ENCODE data around the gene ADAMTS2. TPM values are rescaled to one million over a fixed set of nuclear protein-coding genes. Genes with fewer than 3 reads are reported as not detected.

ADAMTS2 gene
- total RNA-seq, 1 donor from 2014 or later: 1.2 TPM

DNA sequence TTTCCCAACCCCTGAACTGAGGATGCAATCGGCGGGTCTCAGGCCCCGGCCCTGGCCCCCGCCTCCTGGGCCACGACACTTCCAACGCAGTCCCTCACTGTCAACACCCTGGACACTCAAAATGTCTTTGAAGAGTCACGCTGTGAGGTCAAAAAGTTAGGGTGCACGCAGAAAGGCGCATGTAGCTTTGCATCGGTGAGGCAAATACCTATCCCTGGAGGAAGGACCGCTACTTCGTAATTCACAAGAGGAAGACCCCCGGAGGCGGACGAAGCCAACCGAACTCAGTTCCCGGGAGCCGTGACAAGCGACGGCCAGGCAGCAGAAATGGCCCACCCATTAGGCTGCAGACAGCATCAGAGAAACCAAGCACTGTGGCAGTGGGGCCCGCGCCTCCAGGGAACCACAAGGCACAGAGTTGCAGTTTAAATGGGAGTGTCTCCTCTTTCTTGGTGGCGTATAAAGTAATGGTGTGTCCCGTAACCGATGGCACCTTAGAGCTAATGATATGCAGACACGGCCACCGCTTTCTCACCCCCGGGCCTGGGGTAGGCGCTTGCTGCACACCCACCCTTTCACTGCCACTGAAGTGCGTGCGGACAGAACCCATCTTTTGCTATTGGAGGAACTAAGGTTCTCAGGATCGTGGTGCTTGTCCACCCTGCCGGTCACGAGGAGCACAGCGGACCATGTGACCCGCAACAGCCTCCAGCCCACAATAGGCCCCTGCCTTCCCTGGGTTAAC lies 9.0 kb downstream of the ADAMTS2 start:
- TF ChIP-seq, protein P1, sequence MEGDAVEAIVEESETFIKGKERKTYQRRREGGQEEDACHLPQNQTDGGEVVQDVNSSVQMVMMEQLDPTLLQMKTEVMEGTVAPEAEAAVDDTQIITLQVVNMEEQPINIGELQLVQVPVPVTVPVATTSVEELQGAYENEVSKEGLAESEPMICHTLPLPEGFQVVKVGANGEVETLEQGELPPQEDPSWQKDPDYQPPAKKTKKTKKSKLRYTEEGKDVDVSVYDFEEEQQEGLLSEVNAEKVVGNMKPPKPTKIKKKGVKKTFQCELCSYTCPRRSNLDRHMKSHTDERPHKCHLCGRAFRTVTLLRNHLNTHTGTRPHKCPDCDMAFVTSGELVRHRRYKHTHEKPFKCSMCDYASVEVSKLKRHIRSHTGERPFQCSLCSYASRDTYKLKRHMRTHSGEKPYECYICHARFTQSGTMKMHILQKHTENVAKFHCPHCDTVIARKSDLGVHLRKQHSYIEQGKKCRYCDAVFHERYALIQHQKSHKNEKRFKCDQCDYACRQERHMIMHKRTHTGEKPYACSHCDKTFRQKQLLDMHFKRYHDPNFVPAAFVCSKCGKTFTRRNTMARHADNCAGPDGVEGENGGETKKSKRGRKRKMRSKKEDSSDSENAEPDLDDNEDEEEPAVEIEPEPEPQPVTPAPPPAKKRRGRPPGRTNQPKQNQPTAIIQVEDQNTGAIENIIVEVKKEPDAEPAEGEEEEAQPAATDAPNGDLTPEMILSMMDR (IDR thresholded peaks at IDR 0.05): no peak
- TF ChIP-seq EZH2 (IDR thresholded peaks at IDR 0.05): no peak
- TF ChIP-seq EZH2phosphoT487 (IDR thresholded peaks at IDR 0.05): no peak
- Histone ChIP-seq H3K36me3 (no peaks in the 10 kb centered on the region), H4K20me1 (ENCODE audit: low read depth) (no peaks in the 10 kb centered on the region), H3K9me3 (ENCODE audit: low read depth) (no peaks in the 10 kb centered on the region), H2AFZ (replicated peaks) (no peak overlapping the region), H3K4me3 (no peak overlapping the region), H3F3A (ENCODE audit: low read depth) (no peaks in the 10 kb centered on the region), H3K4me2 (no peak overlapping the region), H3K27ac (no peak overlapping the region), H3K4me1 (no peaks in the 10 kb centered on the region), H3K9ac (no peak overlapping the region), H3K27me3 (no peaks in the 10 kb centered on the region), H3K79me2 (ENCODE audit: low read depth) (no peaks in the 10 kb centered on the region)
- Mint-ChIP-seq H3K27me3 (ENCODE audit: insufficient read depth, low read depth) (peaks cover 16% of the 10 kb centered on the region), H3K36me3 (no peaks in the 10 kb centered on the region), H3K4me3 (no peak overlapping the region), H3K9me3 (no peaks in the 10 kb centered on the region), H3K27ac (no peak overlapping the region), H3K4me1 (peaks cover 17% of the 10 kb centered on the region)
- DNase-seq (ENCODE audit: low spot score): no peak

DNA sequence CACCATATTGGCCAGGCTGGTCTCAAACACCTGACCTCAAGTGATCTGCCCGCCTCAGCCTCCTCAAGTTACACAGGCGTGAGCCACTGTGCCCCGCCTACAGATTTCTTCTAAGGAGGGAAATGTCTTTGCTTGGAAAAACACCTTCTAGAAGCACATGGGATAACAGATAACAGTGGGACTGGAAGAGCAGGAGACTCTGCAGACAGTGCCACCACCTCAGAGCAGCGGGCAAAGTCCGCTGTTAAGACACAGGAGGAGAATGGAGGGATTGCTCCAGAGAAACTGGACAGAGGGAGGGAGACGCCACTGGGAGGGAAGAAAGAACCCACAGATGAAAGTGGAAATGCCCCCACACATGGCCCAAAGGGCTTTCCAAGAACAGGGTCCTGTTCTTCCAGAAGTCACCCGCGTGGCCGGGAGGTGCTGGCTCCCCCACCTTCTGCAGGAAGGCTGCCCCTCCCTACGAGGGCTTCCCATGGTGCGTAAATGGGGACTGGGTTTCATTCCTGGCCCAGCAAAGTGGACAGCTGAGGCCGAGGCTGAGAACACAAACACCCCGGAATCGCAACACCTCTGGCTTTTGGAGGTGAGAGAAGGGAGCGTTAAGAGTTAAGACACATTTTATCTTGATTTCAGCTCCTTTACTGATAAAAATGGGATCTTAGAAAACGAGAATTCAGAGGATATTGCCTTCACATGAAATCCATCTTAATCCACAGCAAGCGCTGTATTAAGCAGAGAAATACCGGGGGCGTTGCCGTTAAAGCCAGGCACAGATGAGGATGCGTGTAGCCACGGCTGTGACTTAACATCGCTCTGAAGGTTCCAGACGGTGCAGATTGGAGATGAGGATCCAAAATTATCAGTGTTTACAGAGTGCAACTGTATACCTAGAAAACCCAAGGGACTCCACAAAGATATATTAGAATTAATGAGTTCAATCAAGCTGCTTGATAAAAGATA lies 11.2 kb downstream of the ADAMTS2 start:
- H3K79me2 ChIP-seq (ENCODE audit: low read depth): no peaks in the 10 kb centered on the region
- H3F3A ChIP-seq (ENCODE audit: low read depth): no peaks in the 10 kb centered on the region
- Mint-ChIP-seq H3K4me1 (peaks cover 17% of the 10 kb centered on the region), H3K9me3 (no peaks in the 10 kb centered on the region), H3K27me3 (ENCODE audit: insufficient read depth, low read depth) (peaks cover 9% of the 10 kb centered on the region), H3K36me3 (no peaks in the 10 kb centered on the region), H3K4me3 (no peak overlapping the region), H3K27ac (no peak overlapping the region)
- H3K9ac ChIP-seq: no peak overlapping the region
- no peaks in the 10 kb centered on the region for H4K20me1 ChIP-seq (ENCODE audit: low read depth)
- no peak overlapping the region for H3K4me3 ChIP-seq
- TF ChIP-seq, protein P1 (IDR thresholded peaks at IDR 0.05): no peak
- H3K4me2 ChIP-seq: no peak overlapping the region
- no peaks in the 10 kb centered on the region for H3K9me3 ChIP-seq (ENCODE audit: low read depth)
- DNase-seq (ENCODE audit: low spot score): no peak
- no peaks in the 10 kb centered on the region for H3K4me1 ChIP-seq
- no peak overlapping the region for H3K27ac ChIP-seq
- no peaks in the 10 kb centered on the region for H3K27me3 ChIP-seq
- no peaks in the 10 kb centered on the region for H3K36me3 ChIP-seq
- H2AFZ ChIP-seq (replicated peaks): no peak overlapping the region

DNA sequence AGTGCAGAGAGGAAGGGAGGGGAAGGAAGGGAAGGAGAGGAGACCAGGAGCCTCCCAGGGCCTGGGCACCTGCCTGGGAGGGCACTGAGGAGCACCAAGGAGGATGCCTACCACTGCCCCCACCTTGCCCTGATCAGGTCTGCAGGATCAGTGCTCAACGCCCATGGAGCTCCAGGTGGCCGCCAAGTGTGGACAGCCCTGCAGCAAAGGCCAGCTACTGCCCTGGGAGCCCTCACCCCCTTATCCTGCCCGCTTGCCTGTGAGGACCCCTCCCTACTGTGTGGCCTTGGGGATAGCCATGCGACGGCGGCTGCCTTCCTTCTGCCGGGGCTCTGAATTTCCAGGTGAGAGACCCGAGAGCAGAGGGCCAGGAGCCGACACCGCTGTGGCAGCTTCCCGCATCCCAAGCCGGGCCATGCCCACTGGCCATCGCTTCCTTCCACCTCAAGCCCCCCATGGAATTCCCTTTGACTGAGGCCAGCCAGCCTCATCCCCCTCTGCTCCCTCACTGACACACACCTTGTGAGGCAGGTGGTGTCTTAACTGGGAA lies 12.4 kb downstream of the ADAMTS2 start:
- H3K9me3 ChIP-seq (ENCODE audit: low read depth): no peaks in the 10 kb centered on the region
- Mint-ChIP-seq H3K27ac (peak overlapping the region; percentile 37), H3K4me3 (no peak overlapping the region), H3K4me1 (peaks cover 17% of the 10 kb centered on the region), H3K9me3 (no peaks in the 10 kb centered on the region), H3K36me3 (no peaks in the 10 kb centered on the region), H3K27me3 (ENCODE audit: insufficient read depth, low read depth) (peaks cover 9% of the 10 kb centered on the region)
- no peak overlapping the region for H3K4me3 ChIP-seq
- H3F3A ChIP-seq (ENCODE audit: low read depth): no peaks in the 10 kb centered on the region
- no peak for DNase-seq (ENCODE audit: low spot score)
- no peak overlapping the region for H3K9ac ChIP-seq
- no peak overlapping the region for H3K27ac ChIP-seq
- H3K79me2 ChIP-seq (ENCODE audit: low read depth): no peaks in the 10 kb centered on the region
- H4K20me1 ChIP-seq (ENCODE audit: low read depth): no peaks in the 10 kb centered on the region
- H2AFZ ChIP-seq (replicated peaks): no peak overlapping the region
- TF ChIP-seq, protein P1 (IDR thresholded peaks at IDR 0.05): no peak
- TF ChIP-seq EZH2phosphoT487 (IDR thresholded peaks at IDR 0.05): no peak
- no peak for TF ChIP-seq EZH2 (IDR thresholded peaks at IDR 0.05)
- H3K4me1 ChIP-seq: no peaks in the 10 kb centered on the region
- H3K36me3 ChIP-seq: no peaks in the 10 kb centered on the region
- peaks cover under 1% of the 10 kb centered on the region for H3K27me3 ChIP-seq
- H3K4me2 ChIP-seq: no peak overlapping the region

All from neural progenitor cell (in vitro differentiated cells).